ENCODE measurements around the gene DPH6. TPM values are rescaled to one million over a fixed set of nuclear protein-coding genes. Genes with fewer than 3 reads are reported as not detected.
"Not testable (repeated sequence)": the region's sequence is repeated elsewhere in the genome, so short reads cannot be mapped to it uniquely, and the experiment has no call there.

Gene DPH6
- total and polyA plus RNA-seq, 2 experiments from 2014 or later, result 11.3 to 14.4 TPM

- Histone ChIP-seq H3K9me3 (ENCODE audit: low read depth) (no peaks in the 10 kb centered on the region), H3K4me2 (no peak overlapping the region), H4K20me1 (ENCODE audit: insufficient read depth, poor library complexity, severe bottlenecking) (no peaks in the 10 kb centered on the region), H3K36me3 (replicated peaks; ENCODE audit: insufficient read depth, low read depth) (no peaks in the 10 kb centered on the region), H3K4me3 (no peak overlapping the region), H2AFZ (no peak overlapping the region), H3K27me3 (no peaks in the 10 kb centered on the region), H3K4me1 (ENCODE audit: insufficient read depth) (no peaks in the 10 kb centered on the region), H3K79me2 (no peaks in the 10 kb centered on the region), H3K27ac (no peak overlapping the region), H3K9me2 (replicated peaks; ENCODE audit: insufficient read depth) (no peaks in the 10 kb centered on the region)
- 53% methylated on average over 1 of the region's 1 CpG for WGBS (ENCODE audit: low lambda C conversion rate, missing lambda C conversion rate)
- TF ChIP-seq CTCF (IDR thresholded peaks at IDR 0.05; ENCODE audit: poor library complexity) (no peak), EZH2phosphoT487 (IDR thresholded peaks at IDR 0.05; ENCODE audit: low read depth, severe bottlenecking, unreplicated experiment) (no peak), EZH2 (IDR thresholded peaks at IDR 0.05; ENCODE audit: borderline replicate concordance) (no peak)
- no peak for DNase-seq (ENCODE audit: low spot score)
Observed at GRCh38 chr15:35379972-35380371, 166.0 kb downstream of the DPH6 start.

GRCh38 chr15:35378454-35378853 is 167.5 kb downstream of the DPH6 start:
- H4K20me1 ChIP-seq (ENCODE audit: insufficient read depth, poor library complexity, severe bottlenecking); H3K4me1 ChIP-seq (ENCODE audit: insufficient read depth); H3K9me2 ChIP-seq (replicated peaks; ENCODE audit: insufficient read depth); DNase-seq (ENCODE audit: low spot score); H3K79me2 ChIP-seq; H3K36me3 ChIP-seq (replicated peaks; ENCODE audit: insufficient read depth, low read depth); H3K27me3 ChIP-seq; H3K27ac ChIP-seq; H2AFZ ChIP-seq; H3K4me3 ChIP-seq; H3K4me2 ChIP-seq; H3K9me3 ChIP-seq (ENCODE audit: low read depth): not testable (repeated sequence)
- 100% methylated on average over 1 of the region's 1 CpG for WGBS (ENCODE audit: low lambda C conversion rate, missing lambda C conversion rate)

GRCh38 chr15:35376707-35377106 is 169.3 kb downstream of the DPH6 start:
- no peaks in the 10 kb centered on the region for H3K27me3 ChIP-seq
- H3K79me2 ChIP-seq, result no peaks in the 10 kb centered on the region
- H3K36me3 ChIP-seq (replicated peaks; ENCODE audit: insufficient read depth, low read depth), result no peaks in the 10 kb centered on the region
- no peak overlapping the region for H3K4me2 ChIP-seq
- no peaks in the 10 kb centered on the region for H4K20me1 ChIP-seq (ENCODE audit: insufficient read depth, poor library complexity, severe bottlenecking)
- no peak overlapping the region for H3K4me3 ChIP-seq
- no peak overlapping the region for H3K27ac ChIP-seq
- H3K9me3 ChIP-seq (ENCODE audit: low read depth), result no peaks in the 10 kb centered on the region
- TF ChIP-seq EZH2 (IDR thresholded peaks at IDR 0.05; ENCODE audit: borderline replicate concordance) (no peak), EZH2phosphoT487 (IDR thresholded peaks at IDR 0.05; ENCODE audit: low read depth, severe bottlenecking, unreplicated experiment) (no peak), CTCF (IDR thresholded peaks at IDR 0.05; ENCODE audit: poor library complexity) (no peak)
- H3K9me2 ChIP-seq (replicated peaks; ENCODE audit: insufficient read depth), result no peaks in the 10 kb centered on the region
- H2AFZ ChIP-seq, result no peak overlapping the region
- no peaks in the 10 kb centered on the region for H3K4me1 ChIP-seq (ENCODE audit: insufficient read depth)
- no peak for DNase-seq (ENCODE audit: low spot score)

GRCh38 chr15:35374661-35375060 is 171.3 kb downstream of the DPH6 start:
- H3K4me3 ChIP-seq, result no peak overlapping the region
- H3K36me3 ChIP-seq (replicated peaks; ENCODE audit: insufficient read depth, low read depth), result no peaks in the 10 kb centered on the region
- H3K27ac ChIP-seq, result no peak overlapping the region
- no peaks in the 10 kb centered on the region for H3K79me2 ChIP-seq
- no peaks in the 10 kb centered on the region for H3K4me1 ChIP-seq (ENCODE audit: insufficient read depth)
- no peaks in the 10 kb centered on the region for H3K9me3 ChIP-seq (ENCODE audit: low read depth)
- no peak overlapping the region for H2AFZ ChIP-seq
- TF ChIP-seq CTCF (IDR thresholded peaks at IDR 0.05; ENCODE audit: poor library complexity) (no peak), EZH2 (IDR thresholded peaks at IDR 0.05; ENCODE audit: borderline replicate concordance) (no peak), EZH2phosphoT487 (IDR thresholded peaks at IDR 0.05; ENCODE audit: low read depth, severe bottlenecking, unreplicated experiment) (no peak)
- no peaks in the 10 kb centered on the region for H4K20me1 ChIP-seq (ENCODE audit: insufficient read depth, poor library complexity, severe bottlenecking)
- no peak overlapping the region for H3K4me2 ChIP-seq
- no peaks in the 10 kb centered on the region for H3K9me2 ChIP-seq (replicated peaks; ENCODE audit: insufficient read depth)
- no peaks in the 10 kb centered on the region for H3K27me3 ChIP-seq
- no peak for DNase-seq (ENCODE audit: low spot score)
